Thyroid gland (tissue), 4 donors: ENCODE measurements around the gene PACS2. TPM values are rescaled to one million over a fixed set of nuclear protein-coding genes. Genes with fewer than 3 reads are reported as not detected.

Experiments
- DNase-seq, 2 donors: peaks; one replicate each; pipeline ENCODE4 v3.0.0-alpha.2; 2019
- H3K27ac ChIP-seq, 3 donors: fragments of 200-600 bp; sonication (generic); 1 replicate in 2 of 3; 2 replicates in 1 of 3; pipeline ENCODE4 v1.5.1; 2016 to 2019; ENCODE audit warnings: mild to moderate bottlenecking in 1 of 3, moderate library complexity in 1 of 3
- H3K27me3 ChIP-seq: fragments of 200-600 bp; sonication (generic); one replicate; pipeline ENCODE4 v1.5.1; 2019
- H3K36me3 ChIP-seq, 2 donors: fragments of 200-600 bp; sonication (generic); one replicate each; pipeline ENCODE4 v1.5.1; 2016 to 2019
- H3K4me1 ChIP-seq, 2 donors: fragments of 200-600 bp; sonication (generic); one replicate each; pipeline ENCODE4 v1.5.1; 2017 to 2019
- H3K4me3 ChIP-seq, 3 donors: fragments of 200-600 bp; sonication (generic); replicated peaks in 1 of 3; 1 replicate in 2 of 3; 2 replicates in 1 of 3; pipeline ENCODE4 v1.5.1; 2016; ENCODE audit warnings: mild to moderate bottlenecking in 1 of 3
- H3K9me3 ChIP-seq: fragments of 200-600 bp; sonication (generic); one replicate; pipeline ENCODE4 v1.5.1; 2017
- POLR2A ChIP-seq, 2 donors: fragments of 450-650 bp; IDR thresholded peaks; one replicate each; pipeline ENCODE4 v1.6.1; 2017; ENCODE audit warnings: antibody characterized with exemption in 2 of 2, mild to moderate bottlenecking in 2 of 2, moderate library complexity in 1 of 2
- WGBS, 2 donors: methylation state at CpG; one replicate each; pipeline ENCODE4 v1.1.5; 2017; 5-methylcytosine and 5-hydroxymethylcytosine counted together
- intact Hi-C: fragments of 100-400 bp; cut with DNase I; formaldehyde crosslinking; loops from one replicate; pipeline ENCODE4 v1.15.1; 2023
- total RNA-seq, 4 donors: library from RNA; depleted of rRNA; stranded (reverse); fragments of >200 nt; gene quantifications; one replicate each; pipeline ENCODE4 v1.2.3, GENCODE V29; 2016
- TF ChIP-seq, protein P1 (sequence below), 6 experiments: fragments of 200-600 bp in 3 of 6; fragments of 450-650 bp in 3 of 6; sonication (generic) in 3 of 6; IDR thresholded peaks; one replicate each; pipeline ENCODE4 v1.5.1; 2016 to 2019; ENCODE audit warnings: antibody characterized with exemption in 6 of 6, mild to moderate bottlenecking in 2 of 6, inconsistent platforms in 1 of 6, moderate library complexity in 1 of 6

The PACS2 gene
- total RNA-seq, 4 donors from 2014 or later = 54.6 to 85.2 (median 72.1) TPM

DNA sequence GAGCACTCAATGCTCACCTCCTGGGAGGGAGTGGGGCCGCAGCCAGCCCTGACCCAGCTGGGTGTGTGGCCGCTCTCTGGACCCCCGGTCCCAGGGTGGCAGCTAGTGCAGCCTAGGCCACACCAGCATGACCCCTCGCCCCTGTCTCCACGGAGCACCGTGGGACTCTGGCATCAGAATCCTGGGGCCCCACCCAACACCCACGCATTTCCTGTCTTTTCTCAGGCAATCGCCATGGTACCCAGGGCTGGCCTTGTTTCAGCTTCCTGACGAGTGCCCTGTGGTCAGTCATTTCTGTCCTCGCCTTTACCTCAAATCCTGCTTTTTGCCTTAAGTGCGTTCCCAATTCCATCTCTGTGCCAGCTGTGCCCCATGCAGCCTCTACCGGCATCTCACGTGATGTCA is 15.9 kb downstream of the PACS2 start:
- no peaks in the 10 kb centered on the region for H3K9me3 ChIP-seq
- H3K4me3 ChIP-seq = no peak overlapping the region
- no peak overlapping the region for H3K27ac ChIP-seq
- 63 to 75% methylated on average over 12 to 13 of the region's 13 CpGs for WGBS, 2 donors
- DNase-seq = no peak
- TF ChIP-seq POLR2A (IDR thresholded peaks at IDR 0.05) = no peak
- TF ChIP-seq, protein P1, sequence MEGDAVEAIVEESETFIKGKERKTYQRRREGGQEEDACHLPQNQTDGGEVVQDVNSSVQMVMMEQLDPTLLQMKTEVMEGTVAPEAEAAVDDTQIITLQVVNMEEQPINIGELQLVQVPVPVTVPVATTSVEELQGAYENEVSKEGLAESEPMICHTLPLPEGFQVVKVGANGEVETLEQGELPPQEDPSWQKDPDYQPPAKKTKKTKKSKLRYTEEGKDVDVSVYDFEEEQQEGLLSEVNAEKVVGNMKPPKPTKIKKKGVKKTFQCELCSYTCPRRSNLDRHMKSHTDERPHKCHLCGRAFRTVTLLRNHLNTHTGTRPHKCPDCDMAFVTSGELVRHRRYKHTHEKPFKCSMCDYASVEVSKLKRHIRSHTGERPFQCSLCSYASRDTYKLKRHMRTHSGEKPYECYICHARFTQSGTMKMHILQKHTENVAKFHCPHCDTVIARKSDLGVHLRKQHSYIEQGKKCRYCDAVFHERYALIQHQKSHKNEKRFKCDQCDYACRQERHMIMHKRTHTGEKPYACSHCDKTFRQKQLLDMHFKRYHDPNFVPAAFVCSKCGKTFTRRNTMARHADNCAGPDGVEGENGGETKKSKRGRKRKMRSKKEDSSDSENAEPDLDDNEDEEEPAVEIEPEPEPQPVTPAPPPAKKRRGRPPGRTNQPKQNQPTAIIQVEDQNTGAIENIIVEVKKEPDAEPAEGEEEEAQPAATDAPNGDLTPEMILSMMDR (IDR thresholded peaks at IDR 0.05) = no peak
- no peaks in the 10 kb centered on the region for H3K27me3 ChIP-seq
- H3K4me1 ChIP-seq = peaks cover 0 to 30% of the 10 kb centered on the region in 2 donors
- intact Hi-C loops = no loop called here
- no peaks in the 10 kb centered on the region for H3K36me3 ChIP-seq

DNA sequence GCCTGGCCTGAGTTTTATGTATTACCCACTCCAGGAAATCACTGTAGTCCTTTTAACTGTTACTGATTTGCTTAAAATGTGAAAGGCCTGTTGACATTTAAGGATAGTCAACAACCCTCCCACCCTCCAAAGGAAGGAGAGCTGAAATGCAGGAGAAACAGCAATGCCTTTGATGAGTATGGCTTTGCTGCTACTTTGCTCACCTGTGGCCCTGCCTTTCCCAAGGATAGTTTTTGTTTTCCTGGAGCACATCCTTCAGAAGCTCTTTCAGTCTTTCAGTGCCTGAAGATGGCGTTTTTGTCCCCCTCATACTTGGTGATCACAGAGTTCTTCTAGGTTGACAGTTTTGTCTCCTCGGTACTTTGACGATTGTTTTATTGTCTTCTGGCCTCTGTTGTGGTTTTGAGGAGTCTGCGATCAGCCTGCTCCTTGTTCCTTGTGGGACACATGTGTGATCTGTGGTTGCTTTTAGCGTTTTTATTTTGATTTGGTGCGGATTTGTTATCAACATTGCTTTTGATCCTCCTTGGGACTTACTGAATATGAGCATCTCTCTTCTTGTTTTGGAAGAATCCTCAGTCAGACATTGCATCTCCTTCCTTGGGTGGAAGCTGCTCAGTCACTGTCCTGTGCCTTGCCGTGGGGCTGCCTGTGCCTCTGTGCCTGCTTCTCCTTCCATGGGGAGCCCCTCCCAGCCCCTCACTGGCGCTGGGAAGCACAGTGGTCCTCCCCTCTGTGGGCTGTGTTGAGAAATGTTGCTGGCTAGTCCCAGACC is 17.2 kb downstream of the PACS2 start:
- intact Hi-C loops = no loop called here

DNA sequence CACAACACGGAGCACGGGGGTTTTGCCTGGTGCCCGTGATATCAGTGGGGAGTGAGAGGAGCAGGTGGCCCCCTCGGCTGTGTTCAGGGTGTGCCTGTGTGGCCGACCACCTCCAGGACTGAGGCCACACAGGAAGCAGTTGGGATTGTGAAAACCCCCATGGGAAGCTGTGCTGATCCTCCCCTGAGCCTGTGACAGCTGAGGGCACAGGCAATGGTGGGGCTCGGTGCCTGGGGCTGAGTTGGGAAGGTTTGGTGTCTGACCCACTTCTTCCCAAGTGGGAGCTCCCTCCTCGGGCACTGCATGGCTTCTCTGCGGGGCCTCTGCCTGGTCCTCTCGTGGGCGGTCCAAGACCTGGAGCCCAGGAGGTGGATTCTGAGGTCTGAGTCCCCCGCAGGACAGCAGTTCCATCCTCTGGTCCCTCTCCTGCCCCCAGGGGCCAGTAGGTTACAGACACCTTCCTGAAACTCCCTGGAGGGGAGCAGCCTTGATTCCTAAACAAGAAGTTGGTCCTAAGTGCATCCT is 17.9 kb downstream of the PACS2 start:
- TF ChIP-seq, protein P1 (IDR thresholded peaks at IDR 0.05) = no peak
- TF ChIP-seq POLR2A (IDR thresholded peaks at IDR 0.05) = no peak
- no peaks in the 10 kb centered on the region for H3K9me3 ChIP-seq
- no peak for DNase-seq
- H3K27me3 ChIP-seq = no peaks in the 10 kb centered on the region
- intact Hi-C loops = no loop called here
- peaks cover under 1 to 42% of the 10 kb centered on the region in 2 donors for H3K4me1 ChIP-seq
- no peaks in the 10 kb centered on the region for H3K36me3 ChIP-seq
- 83 to 95% methylated on average over 4 to 7 of the region's 11 CpGs for WGBS, 2 donors
- H3K4me3 ChIP-seq = no peak overlapping the region
- H3K27ac ChIP-seq = no peak overlapping the region

More for the DNA sequence above, 17.2 kb downstream of the PACS2 start:
- H3K27me3 ChIP-seq = no peaks in the 10 kb centered on the region
- H3K9me3 ChIP-seq = no peaks in the 10 kb centered on the region
- peaks cover 0 to 41% of the 10 kb centered on the region in 2 donors for H3K4me1 ChIP-seq
- TF ChIP-seq POLR2A (IDR thresholded peaks at IDR 0.05) = no peak
- TF ChIP-seq, protein P1 (IDR thresholded peaks at IDR 0.05) = no peak
- 91 to 93% methylated on average over 7 to 8 of the region's 8 CpGs for WGBS, 2 donors
- H3K4me3 ChIP-seq = no peak overlapping the region
- DNase-seq = no peak
- no peaks in the 10 kb centered on the region for H3K36me3 ChIP-seq
- H3K27ac ChIP-seq = peak overlapping the region in 1 of 3 donors; percentile 17

DNA sequence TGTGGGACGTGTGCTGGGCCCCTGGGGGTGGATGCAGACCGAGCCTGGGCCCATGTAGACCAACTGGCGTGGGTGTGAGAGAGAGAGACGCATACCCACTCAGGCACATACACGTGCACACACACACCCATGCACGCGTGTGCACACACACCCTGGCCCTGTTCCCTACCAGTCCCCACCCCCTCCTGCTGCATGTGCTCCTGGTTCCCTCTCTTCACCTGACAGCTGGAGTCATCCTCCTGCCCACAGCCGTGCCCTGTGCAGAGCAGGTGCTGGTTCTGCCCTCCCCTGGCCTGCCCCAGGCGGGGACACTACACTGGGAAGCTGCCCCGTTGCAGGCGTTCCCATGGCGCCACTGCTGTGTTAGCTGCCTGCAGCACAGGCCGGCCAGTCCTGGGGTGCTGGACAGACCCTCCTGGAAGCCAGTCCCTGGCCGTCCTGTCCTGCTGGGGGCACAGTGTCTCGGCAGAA is 18.5 kb downstream of the PACS2 start:
- no peaks in the 10 kb centered on the region for H3K27me3 ChIP-seq
- no peak overlapping the region for H3K27ac ChIP-seq
- intact Hi-C loops = no loop called here
- H3K4me3 ChIP-seq = no peak overlapping the region
- H3K36me3 ChIP-seq = no peaks in the 10 kb centered on the region
- 91 to 95% methylated on average over 7 to 8 of the region's 15 CpGs for WGBS, 2 donors
- no peak for DNase-seq
- TF ChIP-seq, protein P1 (IDR thresholded peaks at IDR 0.05) = no peak
- no peak for TF ChIP-seq POLR2A (IDR thresholded peaks at IDR 0.05)
- H3K4me1 ChIP-seq = peaks cover 7 to 48% of the 10 kb centered on the region in 2 donors
- H3K9me3 ChIP-seq = no peaks in the 10 kb centered on the region
